IMR-90 (cell line): Measurements from ENCODE around the gene ITIH5. TPM values are rescaled to one million over a fixed set of nuclear protein-coding genes. Genes with fewer than 3 reads are reported as not detected.

Experiments
- ATAC-seq: fragments of 200-7000 bp; cut with Tn5 transposase; 2 replicates; pipeline ENCODE4 v1.9.1; 2020; ENCODE audit warnings: low read depth, mild to moderate bottlenecking, moderate library complexity
- BruUV-seq: library from RNA; stranded (reverse); fragments of 400-500 nt; replicated peaks from 2 replicates; lab custom pipeline; 2021; lab: Mats Ljungman, UMichigan
- CTCF ChIA-PET: fragments of 300-600 bp; formaldehyde crosslinking; extraction: SDS; loops from one replicate; lab custom pipeline; 2021; ENCODE audit warnings: antibody characterized with exemption; lab: Yijun Ruan, JAX
- POLR2A ChIA-PET: fragments of 300-600 bp; sonication (Branson Sonifier 250); formaldehyde crosslinking; loops from one replicate; lab custom pipeline; 2022; ENCODE audit warnings: antibody characterized with exemption; ENCODE audit not compliant: unreplicated experiment; lab: Charles Lee
- DNase-seq: peaks from one replicate; pipeline ENCODE4 v3.0.0; 2013
- H2AFZ ChIP-seq: replicated peaks from 2 replicates; pipeline ENCODE3; 2013; ENCODE audit warnings: low read length, mild to moderate bottlenecking; ENCODE audit not compliant: poor library complexity
- H2AK5ac ChIP-seq: 2 replicates; pipeline ENCODE4 v1.6.1; 2013; ENCODE audit warnings: low read depth, low read length, inconsistent platforms
- H2AK9ac ChIP-seq: replicated peaks from 2 replicates; pipeline ENCODE3; 2013; ENCODE audit warnings: mild to moderate bottlenecking, low read depth, low read length, moderate library complexity; ENCODE audit not compliant: poor library complexity
- H2BK120ac ChIP-seq: 2 replicates; pipeline ENCODE4 v1.6.1; 2013; ENCODE audit warnings: low read depth, low read length, inconsistent platforms
- H2BK15ac ChIP-seq: 3 replicates; pipeline ENCODE4 v1.6.1; 2013; ENCODE audit warnings: low read depth, low read length, inconsistent platforms
- H2BK20ac ChIP-seq: 2 replicates; pipeline ENCODE4 v1.6.1; 2013; ENCODE audit warnings: low read depth, mild to moderate bottlenecking, inconsistent platforms, low read length, moderate library complexity
- H2BK5ac ChIP-seq: 2 replicates; pipeline ENCODE4 v1.6.1; 2013; ENCODE audit warnings: mild to moderate bottlenecking, low read depth, low read length, inconsistent platforms; ENCODE audit not compliant: poor library complexity, severe bottlenecking
- H3K14ac ChIP-seq: replicated peaks from 2 replicates; pipeline ENCODE4 v1.6.1; 2013; ENCODE audit warnings: low read depth, low read length, inconsistent platforms
- H3K18ac ChIP-seq: 2 replicates; pipeline ENCODE4 v1.6.1; 2013; ENCODE audit warnings: low read depth, low read length, control low read depth
- H3K23ac ChIP-seq: 2 replicates; pipeline ENCODE4 v1.6.1; 2013; ENCODE audit warnings: low read depth, low read length, inconsistent platforms
- H3K27ac ChIP-seq: 2 replicates; pipeline ENCODE4 v1.5.1; 2013; ENCODE audit warnings: mild to moderate bottlenecking, control low read depth, low read length; ENCODE audit not compliant: insufficient read depth
- H3K27me3 ChIP-seq: 2 replicates; pipeline ENCODE4 v1.6.1; 2013; ENCODE audit warnings: low read length; ENCODE audit not compliant: control insufficient read depth, insufficient read depth
- H3K36me3 ChIP-seq: 2 replicates; pipeline ENCODE4 v1.6.1; 2013; ENCODE audit warnings: low read length, mixed read lengths; ENCODE audit not compliant: control insufficient read depth, insufficient read depth
- H3K4ac ChIP-seq: 2 replicates; pipeline ENCODE4 v1.6.1; 2013; ENCODE audit warnings: low read depth, low read length, inconsistent platforms
- H3K4me1 ChIP-seq: 2 replicates; pipeline ENCODE4 v1.6.1; 2013; ENCODE audit warnings: low read length, mixed read lengths; ENCODE audit not compliant: control insufficient read depth, insufficient read depth
- H3K4me2 ChIP-seq: 2 replicates; pipeline ENCODE4 v1.6.1; 2013; ENCODE audit warnings: low read depth, mild to moderate bottlenecking, control low read depth, low read length, moderate library complexity
- H3K4me3 ChIP-seq: 2 replicates; pipeline ENCODE4 v1.5.1; 2013; ENCODE audit warnings: low read depth, mild to moderate bottlenecking, control low read depth, low read length, moderate library complexity; ENCODE audit not compliant: insufficient read depth
- H3K56ac ChIP-seq: 2 replicates; pipeline ENCODE4 v1.6.1; 2013; ENCODE audit warnings: low read length, inconsistent platforms; ENCODE audit not compliant: insufficient read depth; ENCODE audit errors: extremely low read depth
- H3K79me1 ChIP-seq, 2 experiments: 2 replicates each; pipeline ENCODE4 v1.6.1; 2013; ENCODE audit warnings: low read length in 2 of 2, inconsistent platforms in 1 of 2, low read depth in 1 of 2
- H3K9ac ChIP-seq: 2 replicates; pipeline ENCODE4 v1.6.1; 2013; ENCODE audit warnings: low read depth, low read length, control low read depth
- H3K9me1 ChIP-seq: 2 replicates; pipeline ENCODE4 v1.6.1; 2013; ENCODE audit warnings: low read length, inconsistent platforms; ENCODE audit not compliant: insufficient read depth
- H3K9me3 ChIP-seq: 2 replicates; pipeline ENCODE4 v1.6.1; 2013; ENCODE audit warnings: low read length; ENCODE audit not compliant: control insufficient read depth, insufficient read depth
- H4K20me1 ChIP-seq: 2 replicates; pipeline ENCODE4 v1.6.1; 2013; ENCODE audit warnings: low read length, inconsistent platforms; ENCODE audit not compliant: insufficient read depth
- H4K5ac ChIP-seq: 2 replicates; pipeline ENCODE4 v1.6.1; 2013; ENCODE audit warnings: mild to moderate bottlenecking, low read depth, low read length, control low read depth
- H4K8ac ChIP-seq, 2 experiments: 2 replicates each; pipeline ENCODE4 v1.6.1; 2013; ENCODE audit warnings: low read depth in 2 of 2, low read length in 2 of 2, control low read depth in 1 of 2, inconsistent platforms in 1 of 2
- H4K91ac ChIP-seq: 2 replicates; pipeline ENCODE4 v1.6.1; 2013; ENCODE audit warnings: low read depth, low read length, inconsistent platforms; ENCODE audit not compliant: insufficient read depth
- CHD1 ChIP-seq: IDR thresholded peaks from 2 replicates; pipeline ENCODE4 v1.6.1; 2012; ENCODE audit warnings: low read depth, low read length, improper control_type of control experiment
- CTCF ChIP-seq: conservative IDR thresholded peaks from 2 replicates; pipeline ENCODE4 v1.5.1; 2012; ENCODE audit warnings: mild to moderate bottlenecking, low read depth, low read length, improper control_type of control experiment
- MAFK ChIP-seq: IDR thresholded peaks from 2 replicates; pipeline ENCODE4 v1.6.1; 2012; ENCODE audit warnings: low read depth, low read length, improper control_type of control experiment
- MAZ ChIP-seq: IDR thresholded peaks from 2 replicates; pipeline ENCODE4 v1.6.1; 2012; ENCODE audit warnings: low read depth, mild to moderate bottlenecking, low read length, improper control_type of control experiment, moderate library complexity, borderline replicate concordance
- POLR2A ChIP-seq: IDR thresholded peaks from 2 replicates; pipeline ENCODE4 v1.6.1; 2012; ENCODE audit warnings: mild to moderate bottlenecking, low read depth, low read length
- RAD21 ChIP-seq: IDR thresholded peaks from 2 replicates; pipeline ENCODE4 v1.6.1; 2012; ENCODE audit warnings: low read length, improper control_type of control experiment
- RFX5 ChIP-seq: IDR thresholded peaks from 2 replicates; pipeline ENCODE4 v1.8.0; 2012; ENCODE audit warnings: low read depth, mild to moderate bottlenecking, low read length, moderate library complexity
- WGBS, 2 experiments: methylation state at CpG; one replicate each; pipeline versions ENCODE4 v1.1.5 to v1.1.7; 2013; ENCODE audit warnings: missing lambda C conversion rate in 2 of 2; ENCODE audit not compliant: insufficient read length in 1 of 2; ENCODE audit errors: extremely low coverage in 2 of 2; 5-methylcytosine and 5-hydroxymethylcytosine counted together
- dilution Hi-C: fragments of 300-500 bp; cut with HindIII; formaldehyde crosslinking; loops from one replicate; pipeline ENCODE4 v1.14.3; 2018; ENCODE audit warnings: low sequenced_read_pairs; ENCODE audit not compliant: unreplicated experiment
- in situ Hi-C: fragments of 300-500 bp; cut with MboI; formaldehyde crosslinking; loops from 3 replicates; pipeline ENCODE4 v1.14.3; 2019; ENCODE audit warnings: low sequenced_read_pairs, inconsistent platforms, mixed read lengths
- intact Hi-C: fragments of 100-400 bp; cut with micrococcal nuclease; formaldehyde crosslinking; loops from 2 replicates; pipeline ENCODE4 v1.10.0; 2022
- polyA plus RNA-seq, 3 experiments: library from polyadenylated mRNA; depleted of rRNA; stranded (reverse); fragments of >200 nt; gene quantifications; 2 replicates each; pipeline ENCODE4 v1.2.3, GENCODE V29; 2012; ENCODE audit warnings: low replicate concordance in 1 of 3
- total RNA-seq: library from RNA; depleted of rRNA; stranded (reverse); fragments of >200 nt; gene quantifications from 2 replicates; pipeline ENCODE4 v1.2.3, GENCODE V29; 2012

Gene ITIH5
- total and polyA plus RNA-seq, 2 of the 4 experiments (the other 2 are of a cell fraction), result under 0.01 to 0.07 TPM

- H3K4ac ChIP-seq, result no peak overlapping the region
- no peak overlapping the region for H2AK9ac ChIP-seq
- H4K20me1 ChIP-seq, result no peaks in the 10 kb centered on the region
- H3K9ac ChIP-seq, result no peak overlapping the region
- no peaks in the 10 kb centered on the region; the same call in 1 of the 2 replicates for H3K27me3 ChIP-seq
- H2AK5ac ChIP-seq, result no peak overlapping the region
- no CpG with 5 or more reads among the region's 5 CpGs for WGBS, 2 experiments
- BruUV-seq, result no TSS peak
- no peak overlapping the region for H3K4me2 ChIP-seq
- in situ Hi-C loops, result no loop called here
- no peak overlapping the region for H3K18ac ChIP-seq
- H3K56ac ChIP-seq, result no peak overlapping the region
- H2BK15ac ChIP-seq, result no peak overlapping the region
- H2AFZ ChIP-seq, result no peak overlapping the region
- H3K14ac ChIP-seq, result no peak overlapping the region
- no peak overlapping the region for H4K5ac ChIP-seq
- TF ChIP-seq CTCF (no peak), RAD21 (no peak), MAZ (no peak), RFX5 (no peak), POLR2A (no peak), CHD1 (no peak), MAFK (no peak)
- dilution Hi-C loops, result no loop called here
- no peak overlapping the region for H3K27ac ChIP-seq
- H3K4me3 ChIP-seq, result no peak overlapping the region
- ATAC-seq, result no peak
- no peak overlapping the region for H2BK5ac ChIP-seq
- ChIA-PET CTCF (interaction anchor here (0.6 kb wide), 1 partner anchor 1839 kb away, joined by 5 read pairs; no protein-coding TSS in a partner anchor), POLR2A (no interaction called here)
- no peaks in the 10 kb centered on the region for H3K36me3 ChIP-seq
- H2BK20ac ChIP-seq, result no peak overlapping the region
- no peak overlapping the region for H2BK120ac ChIP-seq
- no peak overlapping the region for H4K8ac ChIP-seq
- peaks cover 2% of the 10 kb centered on the region; the same call in 1 of the 2 replicates for H3K9me3 ChIP-seq
- H3K4me1 ChIP-seq, result no peaks in the 10 kb centered on the region
- intact Hi-C loops, result no loop called here
- H4K91ac ChIP-seq, result no peak overlapping the region
- H3K79me1 ChIP-seq, result no peaks in the 10 kb centered on the region
- no peak overlapping the region for H3K23ac ChIP-seq
- H3K9me1 ChIP-seq, result no peaks in the 10 kb centered on the region
- no peak for DNase-seq
Measured at GRCh38 chr10:7580520-7580919, 86.2 kb downstream of the ITIH5 start.
